Measurements from ENCODE around the gene RALBP1. TPM values are rescaled to one million over a fixed set of nuclear protein-coding genes. Genes with fewer than 3 reads are reported as not detected.

RALBP1 gene
- total and polyA plus RNA-seq, 3 donors from 2014 or later: 23.6 to 59.8 (median 46.3) TPM

DNA sequence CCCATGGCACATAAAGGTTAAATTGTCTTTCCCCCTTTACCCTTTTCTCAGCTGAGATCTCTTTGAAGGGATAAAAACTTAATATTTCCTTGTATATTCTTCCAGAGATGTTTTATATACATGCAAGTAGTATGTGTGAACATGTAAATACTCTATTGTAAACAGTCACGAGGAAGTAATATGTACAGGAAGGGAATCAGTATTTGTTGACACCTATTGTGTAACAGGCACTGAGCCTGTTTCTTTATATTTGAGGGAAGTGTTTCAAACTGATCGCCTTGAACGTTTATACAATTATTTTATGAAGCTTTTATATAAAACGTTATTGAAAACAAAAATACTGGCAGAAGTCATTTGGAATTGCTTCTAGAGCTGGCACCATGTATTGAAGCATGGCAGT lies 13.2 kb downstream of the RALBP1 start:
- no peaks in the 10 kb centered on the region for H3K27me3 ChIP-seq
- H3K4me1 ChIP-seq: no peaks in the 10 kb centered on the region
- H3K4me3 ChIP-seq: no peak overlapping the region
- H3K27ac ChIP-seq: no peak overlapping the region
- H3K9me3 ChIP-seq: no peaks in the 10 kb centered on the region
- WGBS, 2 donors: 77 to 86% methylated on average over 4 of the region's 4 CpGs
- no peak for DNase-seq
- no peaks in the 10 kb centered on the region for H3K36me3 ChIP-seq (ENCODE audit: low read depth, missing control alignments)
- TF ChIP-seq, protein P1, sequence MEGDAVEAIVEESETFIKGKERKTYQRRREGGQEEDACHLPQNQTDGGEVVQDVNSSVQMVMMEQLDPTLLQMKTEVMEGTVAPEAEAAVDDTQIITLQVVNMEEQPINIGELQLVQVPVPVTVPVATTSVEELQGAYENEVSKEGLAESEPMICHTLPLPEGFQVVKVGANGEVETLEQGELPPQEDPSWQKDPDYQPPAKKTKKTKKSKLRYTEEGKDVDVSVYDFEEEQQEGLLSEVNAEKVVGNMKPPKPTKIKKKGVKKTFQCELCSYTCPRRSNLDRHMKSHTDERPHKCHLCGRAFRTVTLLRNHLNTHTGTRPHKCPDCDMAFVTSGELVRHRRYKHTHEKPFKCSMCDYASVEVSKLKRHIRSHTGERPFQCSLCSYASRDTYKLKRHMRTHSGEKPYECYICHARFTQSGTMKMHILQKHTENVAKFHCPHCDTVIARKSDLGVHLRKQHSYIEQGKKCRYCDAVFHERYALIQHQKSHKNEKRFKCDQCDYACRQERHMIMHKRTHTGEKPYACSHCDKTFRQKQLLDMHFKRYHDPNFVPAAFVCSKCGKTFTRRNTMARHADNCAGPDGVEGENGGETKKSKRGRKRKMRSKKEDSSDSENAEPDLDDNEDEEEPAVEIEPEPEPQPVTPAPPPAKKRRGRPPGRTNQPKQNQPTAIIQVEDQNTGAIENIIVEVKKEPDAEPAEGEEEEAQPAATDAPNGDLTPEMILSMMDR (IDR thresholded peaks at IDR 0.05): no peak
- TF ChIP-seq POLR2A (IDR thresholded peaks at IDR 0.05): no peak
- intact Hi-C loops (cut with DNase I; ENCODE audit: low total_unique reads): no loop called here

DNA sequence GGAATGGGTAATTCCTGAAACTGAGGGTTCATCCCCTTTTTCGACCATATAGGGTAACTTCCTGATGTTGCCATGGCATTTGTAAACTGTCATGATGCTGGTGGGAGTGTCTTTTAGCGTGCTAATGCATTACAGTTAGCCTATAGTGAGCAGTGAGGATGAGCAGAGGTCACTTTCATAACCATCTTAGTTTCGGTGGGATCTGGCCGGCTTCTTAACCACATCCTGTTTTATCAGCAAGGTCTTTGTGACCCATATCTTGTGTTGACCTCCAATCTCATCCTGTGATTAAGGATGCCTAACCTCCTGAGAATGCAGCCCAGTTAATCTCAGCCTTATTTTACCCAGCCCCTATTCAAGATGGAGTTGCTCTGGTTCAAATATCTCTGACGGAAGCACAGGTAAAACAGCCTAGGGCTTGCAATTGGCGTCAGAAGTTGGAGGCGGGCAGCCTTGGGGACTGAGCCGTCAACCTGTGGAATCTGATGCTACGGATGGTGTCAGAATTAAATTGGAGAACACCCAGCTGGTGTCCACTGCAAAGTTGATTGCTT lies 19.5 kb downstream of the RALBP1 start:
- Histone ChIP-seq H3K4me1 (no peaks in the 10 kb centered on the region), H3K27ac (no peak overlapping the region), H3K4me3 (no peak overlapping the region), H3K9me3 (no peaks in the 10 kb centered on the region), H3K27me3 (no peaks in the 10 kb centered on the region), H3K36me3 (ENCODE audit: low read depth, missing control alignments) (no peaks in the 10 kb centered on the region)
- TF ChIP-seq, protein P1 (IDR thresholded peaks at IDR 0.05): no peak
- no peak for TF ChIP-seq POLR2A (IDR thresholded peaks at IDR 0.05)
- intact Hi-C loops (cut with DNase I; ENCODE audit: low total_unique reads): no loop called here
- no peak for DNase-seq
- WGBS, 2 donors: 88 to 91% methylated on average over 9 of the region's 9 CpGs

DNA sequence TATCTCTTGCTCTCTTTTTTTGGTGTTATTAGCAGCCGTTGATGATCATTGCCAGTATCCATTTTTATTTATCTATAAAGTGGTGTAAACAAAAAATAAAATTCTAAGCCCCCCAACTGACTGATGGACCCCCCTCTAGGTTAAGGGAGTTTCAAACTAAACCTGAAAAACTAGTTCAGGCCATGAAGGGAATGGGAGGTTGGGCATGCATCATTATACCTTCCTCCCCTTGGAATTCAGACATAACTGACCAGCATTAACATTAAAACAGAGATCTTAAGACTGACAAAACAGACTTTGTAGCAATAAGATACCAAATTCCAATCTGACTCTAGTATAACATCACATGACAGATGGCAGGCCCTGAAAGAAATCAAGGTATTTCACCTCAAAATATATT lies 20.2 kb downstream of the RALBP1 start:
- DNase-seq: no peak
- Histone ChIP-seq H3K9me3 (no peaks in the 10 kb centered on the region), H3K27ac (no peak overlapping the region), H3K36me3 (ENCODE audit: low read depth, missing control alignments) (no peaks in the 10 kb centered on the region), H3K4me1 (no peaks in the 10 kb centered on the region), H3K4me3 (no peak overlapping the region), H3K27me3 (no peaks in the 10 kb centered on the region)
- no peak for TF ChIP-seq POLR2A (IDR thresholded peaks at IDR 0.05)
- TF ChIP-seq, protein P1 (IDR thresholded peaks at IDR 0.05): no peak
- intact Hi-C loops (cut with DNase I; ENCODE audit: low total_unique reads): no loop called here
- WGBS, 2 donors: 77 to 79% methylated on average over 1 of the region's 1 CpG

DNA sequence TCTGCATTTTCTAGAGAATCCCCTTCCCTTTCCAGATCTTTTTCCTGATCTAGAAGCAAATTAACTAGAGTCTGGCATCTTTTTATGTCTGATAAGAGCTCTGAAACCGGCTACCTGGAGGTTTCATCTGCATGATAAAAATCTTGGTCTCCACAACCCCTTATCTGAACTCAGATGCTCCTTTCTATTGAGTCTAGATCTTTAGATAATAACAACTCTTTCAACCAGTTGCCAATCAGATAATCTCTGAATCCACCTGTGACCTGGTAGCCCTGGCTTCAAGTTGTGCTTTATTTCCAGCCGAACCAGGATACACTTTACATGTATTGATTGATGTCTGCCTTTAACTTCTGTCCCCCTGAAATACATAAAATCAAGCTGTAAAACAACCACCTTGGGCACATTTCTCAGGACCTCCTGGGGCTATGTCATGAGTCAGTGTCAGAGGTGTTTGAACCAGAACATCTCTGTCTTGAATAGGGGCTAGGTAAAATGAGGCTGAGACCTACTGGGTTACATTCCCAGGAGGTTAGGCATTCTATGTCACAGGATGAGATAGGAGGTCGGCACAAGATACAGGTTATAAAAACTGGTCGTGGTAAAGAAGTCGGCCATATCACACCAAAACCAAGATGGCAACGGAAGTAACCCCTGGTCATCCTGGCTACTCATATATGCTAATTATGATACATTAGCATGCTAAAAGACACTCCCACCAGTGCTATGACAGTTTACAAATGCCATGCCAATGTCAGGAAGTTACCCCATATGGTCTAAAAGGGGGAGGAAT lies 20.8 kb downstream of the RALBP1 start:
- H3K36me3 ChIP-seq (ENCODE audit: low read depth, missing control alignments): no peaks in the 10 kb centered on the region
- H3K27ac ChIP-seq: no peak overlapping the region
- WGBS, 2 donors: 88 to 90% methylated on average over 6 of the region's 6 CpGs
- intact Hi-C loops (cut with DNase I; ENCODE audit: low total_unique reads): no loop called here
- no peak for DNase-seq
- no peaks in the 10 kb centered on the region for H3K9me3 ChIP-seq
- H3K4me1 ChIP-seq: no peaks in the 10 kb centered on the region
- no peak overlapping the region for H3K4me3 ChIP-seq
- H3K27me3 ChIP-seq: no peaks in the 10 kb centered on the region
- TF ChIP-seq POLR2A (IDR thresholded peaks at IDR 0.05): no peak
- TF ChIP-seq, protein P1 (IDR thresholded peaks at IDR 0.05): no peak

Measured in testis (tissue), 3 donors.